Mucosa of descending colon (tissue), 3 donors: ENCODE data around the gene AMZ2. TPM values are rescaled to one million over a fixed set of nuclear protein-coding genes. Genes with fewer than 3 reads are reported as not detected.

Experiments
- ATAC-seq: fragments of 200-7000 bp; cut with Tn5 transposase; one replicate; pipeline ENCODE4 v1.9.1; 2020; ENCODE audit warnings: mild to moderate bottlenecking, moderate library complexity
- DNase-seq, 3 donors: peaks; one replicate each; pipeline ENCODE4 v3.0.0-alpha.2; 2020
- H3K36me3 ChIP-seq: fragments of 200-600 bp; one replicate; pipeline ENCODE4 v1.8.0; 2021; ENCODE audit warnings: low read depth, mild to moderate bottlenecking
- H3K4me1 ChIP-seq: fragments of 200-600 bp; one replicate; pipeline ENCODE4 v1.8.0; 2021; ENCODE audit warnings: low read depth, mild to moderate bottlenecking
- H3K4me3 ChIP-seq: fragments of 200-600 bp; one replicate; pipeline ENCODE4 v1.8.0; 2021; ENCODE audit warnings: mild to moderate bottlenecking
- H3K9me3 ChIP-seq: fragments of 200-600 bp; one replicate; pipeline ENCODE4 v1.8.0; 2021; ENCODE audit warnings: mild to moderate bottlenecking
- CTCF ChIP-seq: fragments of 200-600 bp; IDR thresholded peaks from one replicate; pipeline ENCODE4 v1.8.0; 2022; ENCODE audit warnings: antibody characterized with exemption, mild to moderate bottlenecking
- intact Hi-C, 2 donors: fragments of 100-400 bp; cut with DNase I in 1 of 2; cut with micrococcal nuclease in 1 of 2; formaldehyde crosslinking; loops; one replicate each; pipeline versions ENCODE4 v1.11.0 to v1.11.1; 2022; cut with DNase I, micrococcal nuclease
- total RNA-seq, 3 donors: library from RNA; stranded (reverse); fragmentation: NEBNext Ultra II Directional in 2 of 3; extraction: Animal tissue kit (Norgen Biotek cat#: 25700) in 2 of 3; gene quantifications; one replicate each; pipeline versions ENCODE4 v1.2.1 to v1.2.4, GENCODE V29; 2021 to 2023
- donor health status: DM: no; HTN: no; CAD: no; lungs with moderate emphysema.
- donor health status: DM: no; HTN: no; CAD: no.
- donor health status: DM: no; HTN: yes; CAD: no.

AMZ2 gene
- total RNA-seq, 3 donors from 2014 or later = 38.0 to 72.0 (median 44.6) TPM

DNA sequence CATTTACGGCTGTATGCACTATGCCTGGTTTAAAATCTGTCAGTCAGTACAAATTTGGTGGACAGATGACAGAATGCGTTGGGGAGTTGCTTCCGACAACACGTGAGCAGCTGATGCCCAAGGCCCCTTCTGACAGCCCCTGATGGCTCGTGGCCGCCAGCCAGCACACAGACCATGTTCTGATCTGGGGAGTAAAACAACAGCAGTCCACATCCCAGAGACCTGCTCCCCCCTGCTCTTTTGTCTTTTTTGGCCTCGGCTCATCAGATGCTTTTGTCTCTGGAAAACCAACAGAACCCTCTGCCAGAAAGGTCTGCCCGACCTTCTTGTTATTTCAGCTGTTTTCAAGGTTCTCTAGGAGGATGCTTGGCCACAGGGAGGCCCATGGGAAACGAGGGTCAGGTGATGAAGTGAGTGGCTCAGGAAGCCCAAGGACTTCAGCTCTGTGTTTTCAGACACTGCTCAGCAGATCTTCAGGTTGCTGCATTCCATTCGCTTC lies 54.3 kb downstream of the AMZ2 start:
- no peak for TF ChIP-seq CTCF
- Histone ChIP-seq H3K36me3 (no peaks in the 10 kb centered on the region), H3K9me3 (no peaks in the 10 kb centered on the region), H3K4me1 (no peaks in the 10 kb centered on the region), H3K4me3 (no peak overlapping the region)
- ATAC-seq (no peak), DNase-seq (no peak)
- intact Hi-C loops = no loop called here

DNA sequence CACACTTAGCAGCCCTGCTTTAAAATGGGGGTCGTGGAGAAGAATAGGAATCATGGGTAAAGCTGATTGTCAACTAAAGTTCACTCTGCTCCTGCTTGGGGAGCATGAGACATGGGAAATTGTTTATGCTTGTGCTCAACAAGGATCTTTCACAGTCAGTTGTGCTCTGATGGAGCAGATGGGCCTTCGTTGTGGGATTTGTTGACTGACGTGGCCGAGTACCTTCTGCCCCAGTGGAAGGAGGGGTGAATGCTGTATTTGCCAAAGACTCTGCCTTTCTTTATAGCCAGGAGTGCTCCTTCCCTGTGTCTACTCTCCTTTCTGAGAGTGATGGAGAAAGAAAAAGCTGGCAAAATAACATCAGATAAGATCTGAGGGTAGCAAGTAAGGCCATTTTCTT lies 54.8 kb downstream of the AMZ2 start:
- TF ChIP-seq CTCF = no peak
- ATAC-seq (no peak), DNase-seq (no peak)
- Histone ChIP-seq H3K4me1 (no peaks in the 10 kb centered on the region), H3K4me3 (no peak overlapping the region), H3K36me3 (no peaks in the 10 kb centered on the region), H3K9me3 (no peaks in the 10 kb centered on the region)
- intact Hi-C loops = no loop called here

DNA sequence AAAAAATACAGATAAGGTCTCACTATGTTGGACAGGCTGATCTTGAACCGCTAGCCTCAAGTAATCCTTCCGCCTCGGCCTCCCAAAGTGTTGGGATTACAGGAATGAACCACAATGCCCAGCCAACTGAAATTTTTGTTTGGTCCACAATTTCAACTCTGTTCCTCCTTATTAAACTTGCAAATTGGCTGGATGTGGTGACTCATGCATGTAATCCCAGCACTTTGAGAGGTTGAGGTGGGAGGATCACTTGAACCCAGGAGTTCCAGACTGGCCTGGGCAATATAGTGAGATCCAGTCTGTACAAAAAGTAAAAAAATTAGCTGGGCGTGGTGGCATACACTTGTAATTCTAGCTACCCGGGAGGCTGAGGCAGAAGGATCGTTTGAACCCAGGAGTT lies 56.9 kb downstream of the AMZ2 start:
- no peaks in the 10 kb centered on the region for H3K4me1 ChIP-seq
- no peaks in the 10 kb centered on the region for H3K9me3 ChIP-seq
- no peak for DNase-seq
- no peak for TF ChIP-seq CTCF
- no peaks in the 10 kb centered on the region for H3K36me3 ChIP-seq
- ATAC-seq = no peak
- no peak overlapping the region for H3K4me3 ChIP-seq
- intact Hi-C loops = no loop called here

GRCh38 chr17:68305142-68305541 lies 57.3 kb downstream of the AMZ2 start:
- DNase-seq (no peak), ATAC-seq (no peak)
- Histone ChIP-seq H3K4me3 (no peak overlapping the region), H3K9me3 (no peaks in the 10 kb centered on the region), H3K4me1 (no peaks in the 10 kb centered on the region), H3K36me3 (no peaks in the 10 kb centered on the region)
- intact Hi-C loops = no loop called here
- TF ChIP-seq CTCF = no peak

Other genes starting within 250 kb of the AMZ2 start
- gene KPNA2, start 212.3 kb upstream of the AMZ2 start, total RNA-seq = 10 to 100 TPM; 15.2 to 50.3 (median 29.0) TPM
- gene SLC16A6, start 43.1 kb downstream of the AMZ2 start, total RNA-seq = under 1 TPM; 0.14 to 0.47 (median 0.34) TPM
- gene ARSG, start 43.5 kb downstream of the AMZ2 start, total RNA-seq = 1 to 10 TPM; 1.7 to 3.1 (median 2.1) TPM
- 10 to 100 TPM; 56.0 to 99.3 (median 99.0) TPM for gene WIPI1, start 209.5 kb downstream of the AMZ2 start, total RNA-seq